K562 (cell line): ENCODE data around the gene TGM3.

Experiments
- CBX1 ChIP-seq: sonication (generic); IDR thresholded peaks from 2 replicates; pipeline ENCODE4 v1.6.1; 2016; ENCODE audit warnings: antibody characterized with exemption, low read depth, mild to moderate bottlenecking
- DNMT1 ChIP-seq: fragments of 450-650 bp; IDR thresholded peaks from 2 replicates; pipeline ENCODE4 v1.6.1; 2016; ENCODE audit warnings: antibody characterized with exemption, mild to moderate bottlenecking
- POLR2A ChIP-seq: fragments of 450-650 bp; conservative IDR thresholded peaks from 2 replicates; pipeline ENCODE4 v1.6.1; 2016
- XRCC4 ChIP-seq: IDR thresholded peaks from one replicate; pipeline ENCODE4 v1.6.1; 2011; ENCODE audit not compliant: insufficient read depth, insufficient read length; ENCODE audit errors: extremely low read depth

DNA sequence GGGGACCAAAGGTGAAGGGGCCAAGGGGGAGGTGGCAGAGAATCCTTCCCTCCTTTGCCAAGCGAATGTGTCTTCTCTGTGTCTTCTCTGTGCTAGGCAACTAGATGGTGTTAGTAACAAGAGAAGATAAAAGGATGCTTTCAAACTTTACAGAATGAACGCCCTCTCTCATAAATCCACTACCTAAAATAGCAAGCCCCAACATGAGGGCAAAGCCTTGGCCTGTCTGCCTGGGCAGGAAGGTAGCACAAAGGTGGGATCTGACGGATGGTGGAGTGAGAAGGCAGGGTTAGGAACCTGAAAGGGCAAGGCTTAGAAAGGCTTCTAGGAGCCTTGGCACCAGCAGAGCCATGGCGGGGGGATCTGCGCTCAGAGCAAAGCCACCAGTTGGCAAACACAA, 13.6 kb upstream of the TGM3 start:
- no peak for TF ChIP-seq XRCC4
- TF ChIP-seq DNMT1, result no peak
- no peak for TF ChIP-seq POLR2A
- TF ChIP-seq CBX1, result no peak
